ENCODE data around the gene PRM3.

DNA sequence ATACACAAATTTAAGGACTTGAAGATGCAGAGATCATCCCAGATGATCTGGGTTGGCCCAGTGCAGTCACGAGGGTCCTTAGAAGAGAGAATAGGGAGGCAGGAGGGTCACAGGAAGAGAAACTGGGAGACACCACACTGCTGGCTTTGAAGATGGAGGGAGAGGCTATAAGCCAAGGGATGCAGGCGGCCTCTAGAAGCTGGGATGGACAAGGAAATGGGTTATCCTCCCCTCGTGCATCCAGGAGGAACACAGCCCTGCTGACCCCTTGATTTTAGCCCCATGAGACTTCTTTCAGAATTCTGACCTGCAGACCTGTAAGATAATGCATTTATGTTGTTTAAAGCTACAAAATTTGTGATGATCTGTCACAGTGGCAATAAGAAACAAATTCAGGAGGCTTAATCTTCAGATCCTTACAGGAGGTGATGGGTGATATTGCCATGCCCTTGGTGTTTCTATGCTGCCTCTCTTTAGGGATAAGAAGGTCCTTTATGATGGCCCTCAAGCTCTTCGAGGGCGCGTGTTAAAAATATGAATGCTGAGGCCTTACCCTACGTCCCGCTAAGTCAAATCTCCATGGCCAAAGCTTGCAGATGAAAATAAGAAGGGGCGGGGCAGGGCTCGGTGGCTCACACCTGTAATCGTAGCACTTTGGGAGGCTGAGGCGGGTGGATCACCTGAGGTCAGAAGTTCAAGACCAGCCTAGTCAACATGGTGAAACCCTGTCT, 4.3 kb upstream of the PRM3 start:
- TF ChIP-seq, protein P1, sequence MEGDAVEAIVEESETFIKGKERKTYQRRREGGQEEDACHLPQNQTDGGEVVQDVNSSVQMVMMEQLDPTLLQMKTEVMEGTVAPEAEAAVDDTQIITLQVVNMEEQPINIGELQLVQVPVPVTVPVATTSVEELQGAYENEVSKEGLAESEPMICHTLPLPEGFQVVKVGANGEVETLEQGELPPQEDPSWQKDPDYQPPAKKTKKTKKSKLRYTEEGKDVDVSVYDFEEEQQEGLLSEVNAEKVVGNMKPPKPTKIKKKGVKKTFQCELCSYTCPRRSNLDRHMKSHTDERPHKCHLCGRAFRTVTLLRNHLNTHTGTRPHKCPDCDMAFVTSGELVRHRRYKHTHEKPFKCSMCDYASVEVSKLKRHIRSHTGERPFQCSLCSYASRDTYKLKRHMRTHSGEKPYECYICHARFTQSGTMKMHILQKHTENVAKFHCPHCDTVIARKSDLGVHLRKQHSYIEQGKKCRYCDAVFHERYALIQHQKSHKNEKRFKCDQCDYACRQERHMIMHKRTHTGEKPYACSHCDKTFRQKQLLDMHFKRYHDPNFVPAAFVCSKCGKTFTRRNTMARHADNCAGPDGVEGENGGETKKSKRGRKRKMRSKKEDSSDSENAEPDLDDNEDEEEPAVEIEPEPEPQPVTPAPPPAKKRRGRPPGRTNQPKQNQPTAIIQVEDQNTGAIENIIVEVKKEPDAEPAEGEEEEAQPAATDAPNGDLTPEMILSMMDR (IDR thresholded peaks at IDR 0.05 in 4 of 5, conservative IDR thresholded peaks at IDR 0.05 in 1 of 5) = no peak
- TF ChIP-seq POLR2A (IDR thresholded peaks at IDR 0.05) = no peak
